Adrenal gland (tissue), 12 donors: ENCODE data around the gene CCNC. TPM values are rescaled to one million over a fixed set of nuclear protein-coding genes. Genes with fewer than 3 reads are reported as not detected.

Source experiments
- DNase-seq, 7 donors: peaks; one replicate each; pipeline ENCODE4 v3.0.0-alpha.2; 2019 to 2020
- H3K27ac ChIP-seq, 5 donors: fragments of 200-600 bp; sonication (generic) in 4 of 5; 1 replicate in 3 of 5; 2 replicates in 2 of 5; pipeline versions ENCODE4 v1.5.1 to v1.8.0; 2016 to 2020; ENCODE audit warnings: mild to moderate bottlenecking in 1 of 5
- H3K27me3 ChIP-seq: fragments of 200-600 bp; 2 replicates; pipeline ENCODE4 v1.8.0; 2021
- H3K36me3 ChIP-seq, 2 donors: fragments of 200-600 bp; replicated peaks in 1 of 2; 1 replicate in 1 of 2; 2 replicates in 1 of 2; pipeline versions ENCODE4 v1.5.1 to v1.8.0; 2018 to 2022
- H3K4me1 ChIP-seq, 2 donors: fragments of 200-600 bp; replicated peaks in 1 of 2; 1 replicate in 1 of 2; 2 replicates in 1 of 2; pipeline versions ENCODE4 v1.5.1 to v1.8.0; 2018 to 2021
- H3K4me3 ChIP-seq, 4 donors: fragments of 200-600 bp; sonication (generic) in 3 of 4; one replicate each; pipeline ENCODE4 v1.5.1; 2016 to 2018
- H3K9me3 ChIP-seq, 3 donors: fragments of 200-600 bp; sonication (generic) in 1 of 3; replicated peaks in 1 of 3; 1 replicate in 2 of 3; 2 replicates in 1 of 3; pipeline versions ENCODE4 v1.5.1 to v1.8.0; 2016 to 2021
- CTCF ChIP-seq, 6 experiments: fragments of 450-650 bp in 4 of 6; fragments of 200-600 bp in 2 of 6; sonication (generic) in 1 of 6; IDR thresholded peaks; 1 replicate in 5 of 6; 2 replicates in 1 of 6; pipeline versions ENCODE4 v1.5.1 to v1.8.0; 2016 to 2021; ENCODE audit warnings: antibody characterized with exemption in 6 of 6, mild to moderate bottlenecking in 2 of 6, moderate library complexity in 1 of 6
- POLR2A ChIP-seq, 2 donors: fragments of 450-650 bp; IDR thresholded peaks; one replicate each; pipeline ENCODE4 v1.6.1; 2017; ENCODE audit warnings: antibody characterized with exemption in 2 of 2, mild to moderate bottlenecking in 2 of 2, moderate library complexity in 1 of 2
- WGBS, 4 donors: extraction: QIAGEN DNeasy Blood & Tissue Kit in 2 of 4; methylation state at CpG; one replicate each; pipeline versions ENCODE4 v1.1.5 to v1.1.7; 2013 to 2017; 5-methylcytosine and 5-hydroxymethylcytosine counted together
- intact Hi-C, 2 donors: fragments of 100-400 bp; cut with DNase I; formaldehyde crosslinking; loops; one replicate each; pipeline versions ENCODE4 v1.14.1 to v1.15.0; 2022 to 2023
- polyA plus RNA-seq, 3 donors: library from polyadenylated mRNA; stranded (reverse); fragments of 200-250 nt in 2 of 3; fragments of 350-450 nt in 1 of 3; fragmentation: Illumina TruSeq in 1 of 3; extraction: RNeasy Lipid Tissue Mini Kit (QIAGEN cat#74804) in 1 of 3; gene quantifications; one replicate each; pipeline ENCODE4 v1.2.3, GENCODE V29; 2013 to 2014
- total RNA-seq, 9 donors: library from RNA; depleted of rRNA in 4 of 9; stranded (reverse); fragments of >200 nt in 4 of 9; fragments of 120-200 nt in 1 of 9; fragmentation: NEBNext Ultra II Directional in 1 of 9; extraction: Animal tissue kit (Norgen Biotek cat#: 25700) in 1 of 9; gene quantifications; one replicate each; pipeline versions ENCODE4 v1.1.0 to v1.2.4, GENCODE V29; 2013 to 2023
- donor health status: healthy with polysubstance abuse.
- donor health status: Bipolar disorder and iron deficiency.
- donor health status: DM: yes; HTN: yes; CAD: no.
- donor health status: DM: no; HTN: no; CAD: no.
- donor health status: DM: no; HTN: no; CAD: no.
- donor health status: DM: yes; HTN: yes; CAD: no.

CCNC gene
- total and polyA plus RNA-seq, 12 donors = 18.7 to 87.2 (median 54.4) TPM

- Histone ChIP-seq H3K36me3 (no peaks in the 10 kb centered on the region), H3K27me3 (no peaks in the 10 kb centered on the region), H3K4me3 (peak overlapping the region; percentile 75 to 90 (median 78)), H3K27ac (peak overlapping the region; percentile 49 to 98 (median 90)), H3K4me1 (peaks cover 0 to 14% of the 10 kb centered on the region in 2 donors), H3K9me3 (no peaks in the 10 kb centered on the region)
- intact Hi-C loops = no loop called here
- TF ChIP-seq CTCF (IDR thresholded peaks at IDR 0.05) (no peak), POLR2A (IDR thresholded peaks at IDR 0.05) (peak in 1 of 2 donors; percentile 32)
- DNase-seq = peak in 6 of 7 donors; percentile 34 to 64 (median 55)
- WGBS, 4 donors = 31 to 37% (median 33%) methylated on average over 9 of the region's 9 CpGs
These were observed 46.8 kb downstream of the CCNC start for GRCh38 chr6:99521633-99522151.

DNA sequence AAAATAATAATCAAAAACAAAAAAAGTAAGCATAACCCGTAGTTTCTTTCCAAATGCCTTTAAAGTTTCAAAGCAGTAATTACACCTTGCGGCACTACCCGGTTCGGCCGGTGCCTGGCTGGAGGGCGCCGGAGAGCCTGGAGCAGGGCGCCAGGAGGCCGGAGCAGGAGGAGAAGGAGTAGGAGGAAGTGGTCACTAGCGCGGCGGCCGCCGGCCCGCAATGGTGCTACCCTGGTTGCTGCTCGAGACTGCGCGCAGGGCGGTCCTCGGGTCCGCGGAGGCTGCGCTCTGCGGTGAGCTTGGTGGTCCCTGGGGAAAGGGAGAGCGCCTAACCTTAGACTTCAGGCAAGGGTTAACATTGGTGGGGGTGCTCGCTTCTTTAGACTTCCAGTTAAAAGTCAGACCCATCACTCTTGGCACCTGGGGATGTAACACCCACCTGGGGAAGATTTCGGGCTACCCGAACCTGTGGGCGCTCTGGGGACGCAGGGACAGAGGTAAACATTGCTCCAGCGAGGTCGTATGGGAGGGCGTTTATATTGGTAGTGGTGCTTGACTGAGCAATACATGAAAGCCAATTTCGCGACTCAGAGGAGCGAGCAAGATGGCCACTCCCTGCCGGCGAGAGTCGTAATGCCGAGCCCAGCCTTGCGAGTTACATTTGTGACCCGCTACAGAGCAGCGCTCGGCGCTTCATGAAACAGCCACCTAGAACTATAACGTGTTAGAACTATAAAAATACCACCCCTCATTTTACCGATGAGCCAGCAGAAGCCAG is 47.4 kb downstream of the CCNC start:
- Histone ChIP-seq H3K27ac (peak overlapping the region; percentile 49 to 98 (median 90)), H3K27me3 (no peaks in the 10 kb centered on the region), H3K4me1 (peaks cover 1 to 14% of the 10 kb centered on the region in 2 donors), H3K9me3 (no peaks in the 10 kb centered on the region), H3K4me3 (peak overlapping the region; percentile 75 to 90 (median 78)), H3K36me3 (no peaks in the 10 kb centered on the region)
- 0 to 1% (median 0%) methylated on average over 27 to 47 of the region's 47 CpGs for WGBS, 4 donors
- intact Hi-C loops = no loop called here
- peak; percentile 86 for TF ChIP-seq POLR2A (IDR thresholded peaks at IDR 0.05)
- peak; percentile 85 to 95 (median 87) for TF ChIP-seq CTCF (IDR thresholded peaks at IDR 0.05)
- DNase-seq = peak; percentile 78 to 89 (median 87)

GRCh38 chr6:99519446-99519845 is 49.0 kb downstream of the CCNC start:
- H3K9me3 ChIP-seq = no peaks in the 10 kb centered on the region
- H3K27ac ChIP-seq = no peak overlapping the region
- WGBS, 4 donors = 88 to 97% (median 94%) methylated on average over 1 of the region's 1 CpG
- H3K4me1 ChIP-seq = peaks cover 6 to 17% of the 10 kb centered on the region in 2 donors
- H3K36me3 ChIP-seq = no peaks in the 10 kb centered on the region
- DNase-seq = no peak
- intact Hi-C loops = no loop called here
- no peak overlapping the region for H3K4me3 ChIP-seq
- no peaks in the 10 kb centered on the region for H3K27me3 ChIP-seq
- TF ChIP-seq POLR2A (IDR thresholded peaks at IDR 0.05) (no peak), CTCF (IDR thresholded peaks at IDR 0.05) (no peak)

- Histone ChIP-seq H3K27ac (no peak overlapping the region), H3K4me1 (peaks cover 8 to 14% of the 10 kb centered on the region in 2 donors)
These were observed 54.4 kb downstream of the CCNC start for GRCh38 chr6:99514089-99514488.

More at GRCh38 chr6:99514089-99514488, 54.4 kb downstream of the CCNC start:
- no peak for DNase-seq
- H3K27me3 ChIP-seq = no peaks in the 10 kb centered on the region
- peak overlapping the region in 1 of 4 donors; percentile 56 for H3K4me3 ChIP-seq
- WGBS, 4 donors = 70 to 87% (median 71%) methylated on average over 8 of the region's 8 CpGs
- H3K36me3 ChIP-seq = no peaks in the 10 kb centered on the region
- H3K9me3 ChIP-seq = no peaks in the 10 kb centered on the region
- intact Hi-C loops = no loop called here
- TF ChIP-seq POLR2A (IDR thresholded peaks at IDR 0.05) (no peak), CTCF (IDR thresholded peaks at IDR 0.05) (no peak)
